Aorta (tissue), 5 donors: ENCODE measurements around the gene NALCN. TPM values are rescaled to one million over a fixed set of nuclear protein-coding genes. Genes with fewer than 3 reads are reported as not detected.

Experiments used
- ATAC-seq: fragments of 200-7000 bp; cut with Tn5 transposase; one replicate; pipeline ENCODE4 v1.9.1; 2022; ENCODE audit warnings: moderate library complexity; ENCODE audit not compliant: low FRiP score
- DNase-seq, 2 donors: peaks; one replicate each; pipeline ENCODE4 v3.0.0-alpha.2; 2020
- H3K27ac ChIP-seq, 2 donors: one replicate each; pipeline ENCODE4 v1.5.1; 2013; ENCODE audit warnings: low read length in 2 of 2, mild to moderate bottlenecking in 2 of 2, moderate library complexity in 2 of 2, control low read depth in 1 of 2, inconsistent platforms in 1 of 2, low read depth in 1 of 2
- H3K27me3 ChIP-seq, 2 donors: one replicate each; pipeline ENCODE4 v1.6.1; 2013; ENCODE audit warnings: control low read depth in 1 of 2, low read length in 1 of 2, mild to moderate bottlenecking in 1 of 2, moderate library complexity in 1 of 2; ENCODE audit not compliant: insufficient read depth in 2 of 2, control insufficient read depth in 1 of 2
- H3K36me3 ChIP-seq, 2 donors: one replicate each; pipeline ENCODE4 v1.6.1; 2013; ENCODE audit warnings: control low read depth in 1 of 2, low read length in 1 of 2, mild to moderate bottlenecking in 1 of 2; ENCODE audit not compliant: insufficient read depth in 2 of 2, control insufficient read depth in 1 of 2
- H3K4me1 ChIP-seq, 2 donors: one replicate each; pipeline ENCODE4 v1.6.1; 2013; ENCODE audit warnings: low read length in 2 of 2, control low read depth in 1 of 2, mild to moderate bottlenecking in 1 of 2, moderate library complexity in 1 of 2; ENCODE audit not compliant: insufficient read depth in 2 of 2, control insufficient read depth in 1 of 2
- H3K4me3 ChIP-seq, 2 donors: one replicate each; pipeline ENCODE4 v1.5.1; 2013; ENCODE audit warnings: low read length in 2 of 2, control low read depth in 1 of 2, mild to moderate bottlenecking in 1 of 2
- H3K9me3 ChIP-seq: one replicate; pipeline ENCODE4 v1.6.1; 2013; ENCODE audit warnings: mild to moderate bottlenecking, low read length; ENCODE audit not compliant: control insufficient read depth
- WGBS, 2 donors: extraction: QIAGEN DNeasy Blood & Tissue Kit; methylation state at CpG; one replicate each; pipeline ENCODE4 v1.1.7; 2013; 5-methylcytosine and 5-hydroxymethylcytosine counted together
- intact Hi-C, 2 donors: fragments of 100-400 bp; cut with DNase I; formaldehyde crosslinking; loops; one replicate each; pipeline versions ENCODE4 v1.14.2 to v1.15.0; 2022
- polyA plus RNA-seq, 2 donors: library from polyadenylated mRNA; stranded (reverse); fragments of 200-250 nt; gene quantifications; one replicate each; pipeline ENCODE4 v1.2.3, GENCODE V29; 2013
- total RNA-seq, 2 donors: library from RNA; stranded (reverse); fragmentation: NEBNext Ultra II Directional; extraction: Animal tissue kit (Norgen Biotek cat#: 25700); gene quantifications; one replicate each; pipeline ENCODE4 v1.2.1, GENCODE V29; 2021
- donor health status: healthy with polysubstance abuse.
- donor health status: Bipolar disorder and iron deficiency.
- donor health status: DM: no; HTN: no; CAD: no.
- donor health status: DM: no; HTN: no; CAD: no.
- donor health status: DM: yes; HTN: yes; CAD: no.

Gene NALCN
- total and polyA plus RNA-seq, 4 donors, result 2.4 to 16.2 (median 8.2) TPM

- 74 to 76% methylated on average over 6 of the region's 6 CpGs for whole genome bisulfite sequencing, 2 donors
- no peaks in the 10 kb centered on the region for H3K4me1 ChIP-seq
- intact Hi-C loops, result no loop called here
- H3K4me3 ChIP-seq, result no peak overlapping the region
- H3K9me3 ChIP-seq, result no peaks in the 10 kb centered on the region
- ATAC-seq (peak; percentile 47), DNase-seq (no peak)
- no peaks in the 10 kb centered on the region for H3K36me3 ChIP-seq
- no peaks in the 10 kb centered on the region for H3K27me3 ChIP-seq
- H3K27ac ChIP-seq, result no peak overlapping the region
These were observed 8.3 kb upstream of the NALCN start for GRCh38 chr13:101424381-101425155.

GRCh38 chr13:101423872-101424271 is 7.6 kb upstream of the NALCN start:
- no peaks in the 10 kb centered on the region for H3K9me3 ChIP-seq
- intact Hi-C loops, result no loop called here
- no peaks in the 10 kb centered on the region for H3K27me3 ChIP-seq
- no peak overlapping the region for H3K27ac ChIP-seq
- H3K4me3 ChIP-seq, result no peak overlapping the region
- no peaks in the 10 kb centered on the region for H3K4me1 ChIP-seq
- DNase-seq (no peak), ATAC-seq (no peak)
- no peaks in the 10 kb centered on the region for H3K36me3 ChIP-seq
- 98 to 100% methylated on average over 2 of the region's 2 CpGs for WGBS, 2 donors

GRCh38 chr13:101417501-101417900 is 1.2 kb upstream of the NALCN start:
- ATAC-seq, result no peak
- Histone ChIP-seq H3K4me3 (no peak overlapping the region), H3K36me3 (no peaks in the 10 kb centered on the region), H3K27me3 (no peaks in the 10 kb centered on the region), H3K27ac (no peak overlapping the region), H3K9me3 (no peaks in the 10 kb centered on the region), H3K4me1 (no peaks in the 10 kb centered on the region)
- DNase-seq, result no peak
- 90 to 92% methylated on average over 5 of the region's 5 CpGs for WGBS, 2 donors
- intact Hi-C loops, result no loop called here

GRCh38 chr13:101417043-101417406 is 717 bp upstream of the NALCN start:
- DNase-seq (no peak), ATAC-seq (peak; percentile 45)
- 4 to 5% methylated on average over 3 of the region's 3 CpGs for WGBS, 2 donors
- no peaks in the 10 kb centered on the region for H3K4me1 ChIP-seq
- no peaks in the 10 kb centered on the region for H3K27me3 ChIP-seq
- H3K9me3 ChIP-seq, result no peaks in the 10 kb centered on the region
- intact Hi-C loops, result no loop called here
- H3K36me3 ChIP-seq, result no peaks in the 10 kb centered on the region
- no peak overlapping the region for H3K27ac ChIP-seq
- peak overlapping the region; percentile 83 to 90 for H3K4me3 ChIP-seq

GRCh38 chr13:101415358-101416174 is 742 bp downstream of the NALCN start:
- H3K9me3 ChIP-seq, result no peaks in the 10 kb centered on the region
- 9 to 11% methylated on average over 26 to 43 of the region's 43 CpGs for WGBS, 2 donors
- H3K4me1 ChIP-seq, result peaks cover 0 to 1% of the 10 kb centered on the region in 2 donors
- intact Hi-C loops, result no loop called here
- peak overlapping the region; percentile 83 to 90 for H3K4me3 ChIP-seq
- peak overlapping the region in 1 of 2 donors; percentile 49 for H3K27ac ChIP-seq
- DNase-seq, result peak in 1 of 2 donors; percentile 75
- H3K36me3 ChIP-seq, result no peaks in the 10 kb centered on the region
- H3K27me3 ChIP-seq, result no peaks in the 10 kb centered on the region
- peak; percentile 49 for ATAC-seq

- 99 to 100% methylated on average over 1 of the region's 1 CpG for WGBS, 2 donors
- H3K27me3 ChIP-seq, result no peaks in the 10 kb centered on the region
- no peak overlapping the region for H3K27ac ChIP-seq
- intact Hi-C loops, result no loop called here
- DNase-seq (no peak), ATAC-seq (no peak)
- H3K4me3 ChIP-seq, result no peak overlapping the region
- no peaks in the 10 kb centered on the region for H3K9me3 ChIP-seq
- peaks cover 1 to 4% of the 10 kb centered on the region in 2 donors for H3K4me1 ChIP-seq
- no peaks in the 10 kb centered on the region for H3K36me3 ChIP-seq
These were observed 4.2 kb downstream of the NALCN start for GRCh38 chr13:101412076-101412475.

- H3K4me3 ChIP-seq, result no peak overlapping the region
- H3K27me3 ChIP-seq, result no peaks in the 10 kb centered on the region
- 87 to 93% methylated on average over 6 of the region's 6 CpGs for WGBS, 2 donors
- DNase-seq, result no peak
- no peak overlapping the region for H3K27ac ChIP-seq
- H3K9me3 ChIP-seq, result no peaks in the 10 kb centered on the region
- intact Hi-C loops, result no loop called here
- H3K36me3 ChIP-seq, result no peaks in the 10 kb centered on the region
- ATAC-seq, result no peak
- peaks cover 1 to 4% of the 10 kb centered on the region in 2 donors for H3K4me1 ChIP-seq
These were observed 7.2 kb downstream of the NALCN start for GRCh38 chr13:101408992-101409656.

- Histone ChIP-seq H3K4me3 (peak overlapping the region in 1 of 2 donors; percentile 64), H3K27me3 (no peaks in the 10 kb centered on the region), H3K9me3 (no peaks in the 10 kb centered on the region), H3K4me1 (peaks cover 1 to 4% of the 10 kb centered on the region in 2 donors), H3K27ac (peak overlapping the region; percentile 38 to 88), H3K36me3 (no peaks in the 10 kb centered on the region)
- 46 to 50% methylated on average over 9 of the region's 9 CpGs for WGBS, 2 donors
- intact Hi-C loops, result no loop called here
- ATAC-seq (peak; percentile 57), DNase-seq (no peak)
These were observed 8.2 kb downstream of the NALCN start for GRCh38 chr13:101408154-101408553.
